ENCODE data around the gene KCNK3. TPM values are rescaled to one million over a fixed set of nuclear protein-coding genes. Genes with fewer than 3 reads are reported as not detected.

KCNK3 gene
- total RNA-seq, 4 donors from 2014 or later: 0.76 to 1.6 (median 0.94) TPM

GRCh38 chr2:26721115-26722032 is 28.9 kb downstream of the KCNK3 start:
- TF ChIP-seq POLR2A (IDR thresholded peaks at IDR 0.05): no peak
- TF ChIP-seq, protein P1, sequence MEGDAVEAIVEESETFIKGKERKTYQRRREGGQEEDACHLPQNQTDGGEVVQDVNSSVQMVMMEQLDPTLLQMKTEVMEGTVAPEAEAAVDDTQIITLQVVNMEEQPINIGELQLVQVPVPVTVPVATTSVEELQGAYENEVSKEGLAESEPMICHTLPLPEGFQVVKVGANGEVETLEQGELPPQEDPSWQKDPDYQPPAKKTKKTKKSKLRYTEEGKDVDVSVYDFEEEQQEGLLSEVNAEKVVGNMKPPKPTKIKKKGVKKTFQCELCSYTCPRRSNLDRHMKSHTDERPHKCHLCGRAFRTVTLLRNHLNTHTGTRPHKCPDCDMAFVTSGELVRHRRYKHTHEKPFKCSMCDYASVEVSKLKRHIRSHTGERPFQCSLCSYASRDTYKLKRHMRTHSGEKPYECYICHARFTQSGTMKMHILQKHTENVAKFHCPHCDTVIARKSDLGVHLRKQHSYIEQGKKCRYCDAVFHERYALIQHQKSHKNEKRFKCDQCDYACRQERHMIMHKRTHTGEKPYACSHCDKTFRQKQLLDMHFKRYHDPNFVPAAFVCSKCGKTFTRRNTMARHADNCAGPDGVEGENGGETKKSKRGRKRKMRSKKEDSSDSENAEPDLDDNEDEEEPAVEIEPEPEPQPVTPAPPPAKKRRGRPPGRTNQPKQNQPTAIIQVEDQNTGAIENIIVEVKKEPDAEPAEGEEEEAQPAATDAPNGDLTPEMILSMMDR (IDR thresholded peaks at IDR 0.05): no peak
- Histone ChIP-seq H3K36me3 (no peaks in the 10 kb centered on the region), H3K4me3 (no peak overlapping the region), H3K27me3 (no peaks in the 10 kb centered on the region), H3K9me3 (no peaks in the 10 kb centered on the region), H3K27ac (peak overlapping the region; percentile 31 to 72 (median 45)), H3K4me1 (peaks cover 0 to 42% (median 3%) of the 10 kb centered on the region in 4 donors)
- DNase-seq: peak in 1 of 3 donors; percentile 58

DNA sequence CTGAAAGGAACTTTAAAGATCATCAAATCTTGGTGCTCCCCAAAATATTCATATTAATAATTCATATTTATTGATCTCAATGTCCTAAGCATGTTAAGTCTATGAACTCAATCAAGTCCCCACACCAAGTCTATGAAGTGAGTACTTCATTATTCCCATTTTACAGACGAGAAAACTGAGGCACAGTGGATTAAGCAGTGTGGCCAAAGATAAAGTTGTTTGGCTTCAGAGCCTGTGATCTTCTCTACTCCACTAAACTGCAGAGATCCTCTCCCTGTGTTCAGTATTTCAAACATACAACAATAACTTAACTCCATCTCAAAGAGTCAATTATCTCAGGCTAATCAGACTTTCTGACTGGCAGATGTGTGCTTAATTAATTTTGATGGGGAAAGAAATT is 29.8 kb downstream of the KCNK3 start:
- Histone ChIP-seq H3K4me1 (peaks cover 0 to 42% (median 3%) of the 10 kb centered on the region in 4 donors), H3K27ac (no peak overlapping the region), H3K4me3 (no peak overlapping the region), H3K36me3 (no peaks in the 10 kb centered on the region), H3K9me3 (no peaks in the 10 kb centered on the region), H3K27me3 (no peaks in the 10 kb centered on the region)
- TF ChIP-seq POLR2A (IDR thresholded peaks at IDR 0.05): no peak
- TF ChIP-seq, protein P1 (IDR thresholded peaks at IDR 0.05): no peak
- no peak for DNase-seq

- Histone ChIP-seq H3K4me3 (no peak overlapping the region), H3K27me3 (no peaks in the 10 kb centered on the region), H3K9me3 (no peaks in the 10 kb centered on the region), H3K4me1 (peaks cover 0 to 42% (median 3%) of the 10 kb centered on the region in 4 donors), H3K27ac (peak overlapping the region in 1 of 4 donors; percentile 13), H3K36me3 (no peaks in the 10 kb centered on the region)
- TF ChIP-seq, protein P1 (IDR thresholded peaks at IDR 0.05): no peak
- no peak for TF ChIP-seq POLR2A (IDR thresholded peaks at IDR 0.05)
- DNase-seq: no peak
These were observed 30.4 kb downstream of the KCNK3 start for GRCh38 chr2:26722911-26723310.

GRCh38 chr2:26723475-26723874 is 31.0 kb downstream of the KCNK3 start:
- Histone ChIP-seq H3K36me3 (no peaks in the 10 kb centered on the region), H3K27me3 (no peaks in the 10 kb centered on the region), H3K9me3 (no peaks in the 10 kb centered on the region), H3K27ac (peak overlapping the region in 3 of 4 donors; percentile 13 to 68 (median 36)), H3K4me1 (peaks cover 0 to 42% (median 3%) of the 10 kb centered on the region in 4 donors), H3K4me3 (no peak overlapping the region)
- no peak for DNase-seq
- TF ChIP-seq POLR2A (IDR thresholded peaks at IDR 0.05): no peak
- TF ChIP-seq, protein P1 (IDR thresholded peaks at IDR 0.05): no peak

GRCh38 chr2:26723991-26724750 is 31.6 kb downstream of the KCNK3 start:
- Histone ChIP-seq H3K27me3 (no peaks in the 10 kb centered on the region), H3K9me3 (no peaks in the 10 kb centered on the region), H3K4me3 (no peak overlapping the region), H3K36me3 (no peaks in the 10 kb centered on the region), H3K27ac (peak overlapping the region; percentile 13 to 68 (median 44)), H3K4me1 (peaks cover 0 to 42% (median 3%) of the 10 kb centered on the region in 4 donors)
- peak in 1 of 3 donors; percentile 71 for DNase-seq
- TF ChIP-seq, protein P1 (IDR thresholded peaks at IDR 0.05): no peak
- TF ChIP-seq POLR2A (IDR thresholded peaks at IDR 0.05): no peak
